ENCODE data around the gene RUNX1.

Gene RUNX1

GRCh38 chr21:34986561-34987500, 62.3 kb downstream of the RUNX1 start:
- TF ChIP-seq CTCF (IDR thresholded peaks at IDR 0.05; ENCODE audit: low read depth, low read length, missing control alignments) = no peak
- no peak overlapping the region; the same call in none of the 2 replicates for H3K4me3 ChIP-seq (ENCODE audit: low read depth, low read length)
- peak; percentile 50 for DNase-seq (ENCODE audit: low read depth)

- H3K4me3 ChIP-seq (ENCODE audit: low read depth, low read length) = no peak overlapping the region
- TF ChIP-seq CTCF (IDR thresholded peaks at IDR 0.05; ENCODE audit: low read depth, low read length, missing control alignments) = no peak
Measured at GRCh38 chr21:34984356-34985058, 64.6 kb downstream of the RUNX1 start.

GRCh38 chr21:34983680-34984086, 65.4 kb downstream of the RUNX1 start:
- no peak overlapping the region for H3K4me3 ChIP-seq (ENCODE audit: low read depth, low read length)

More at GRCh38 chr21:34984356-34985058, 64.6 kb downstream of the RUNX1 start:
- DNase-seq (ENCODE audit: low read depth) = no peak

GRCh38 chr21:34981791-34982190, 67.3 kb downstream of the RUNX1 start:
- TF ChIP-seq CTCF (IDR thresholded peaks at IDR 0.05; ENCODE audit: low read depth, low read length, missing control alignments) = no peak
- H3K4me3 ChIP-seq (ENCODE audit: low read depth, low read length) = no peak overlapping the region
- no peak for DNase-seq (ENCODE audit: low read depth)

More at GRCh38 chr21:34983680-34984086, 65.4 kb downstream of the RUNX1 start:
- no peak for DNase-seq (ENCODE audit: low read depth)
- TF ChIP-seq CTCF (IDR thresholded peaks at IDR 0.05; ENCODE audit: low read depth, low read length, missing control alignments) = no peak

GRCh38 chr21:34980423-34981115, 68.5 kb downstream of the RUNX1 start:
- TF ChIP-seq CTCF (IDR thresholded peaks at IDR 0.05; ENCODE audit: low read depth, low read length, missing control alignments) = no peak
- no peak for DNase-seq (ENCODE audit: low read depth)

GRCh38 chr21:34979383-34979782, 69.7 kb downstream of the RUNX1 start:
- no peak for TF ChIP-seq CTCF (IDR thresholded peaks at IDR 0.05; ENCODE audit: low read depth, low read length, missing control alignments)

More at GRCh38 chr21:34980423-34981115, 68.5 kb downstream of the RUNX1 start:
- no peak overlapping the region for H3K4me3 ChIP-seq (ENCODE audit: low read depth, low read length)

More at GRCh38 chr21:34979383-34979782, 69.7 kb downstream of the RUNX1 start:
- no peak overlapping the region for H3K4me3 ChIP-seq (ENCODE audit: low read depth, low read length)
- DNase-seq (ENCODE audit: low read depth) = no peak

Data from GM12864 (cell line).